Measurements from ENCODE around the gene MORF4L1. TPM values are rescaled to one million over a fixed set of nuclear protein-coding genes. Genes with fewer than 3 reads are reported as not detected.

Gene MORF4L1
- 633 and 930 TPM in 2 replicates for total RNA-seq (ENCODE audit: low replicate concordance)

GRCh38 chr15:78872155-78872971, at the start of gene MORF4L1:
MORF4L1 (plus strand) TSS chr15:78872890; CDS start chr15:78873018, 128 bp downstream.
- H4K20me1 ChIP-seq (ENCODE audit: low read depth), result peaks cover 38% of the 10 kb centered on the region
- Mint-ChIP-seq H3K4me3 (peak within 1 kb of the TSS; percentile 99), H3K4me1 (peaks cover 28% of the 10 kb centered on the region), H3K27me3 (ENCODE audit: insufficient read depth, low read depth) (peaks cover 16% of the 10 kb centered on the region), H3K27ac (peak within 1 kb of the TSS; percentile 100), H3K9me3 (no peaks in the 10 kb centered on the region), H3K36me3 (peaks cover 12% of the 10 kb centered on the region)
- peaks cover 22% of the 10 kb centered on the region for H3F3A ChIP-seq (ENCODE audit: low read depth)
- H2AFZ ChIP-seq (replicated peaks), result peak within 1 kb of the TSS; percentile 91
- H3K4me3 ChIP-seq, result peak within 1 kb of the TSS; percentile 92
- no peaks in the 10 kb centered on the region for H3K36me3 ChIP-seq
- TF ChIP-seq CTCF (IDR thresholded peaks at IDR 0.05) (no peak), EZH2phosphoT487 (IDR thresholded peaks at IDR 0.05) (no peak), EZH2 (IDR thresholded peaks at IDR 0.05) (no peak)
- peak within 1 kb of the TSS; percentile 95 for H3K4me2 ChIP-seq
- no peaks in the 10 kb centered on the region for H3K27me3 ChIP-seq
- H3K79me2 ChIP-seq (ENCODE audit: low read depth), result peaks cover 50% of the 10 kb centered on the region
- H3K9me3 ChIP-seq (ENCODE audit: low read depth), result no peaks in the 10 kb centered on the region
- DNase-seq (ENCODE audit: low spot score), result peak; percentile 98
- peak within 1 kb of the TSS; percentile 100 for H3K9ac ChIP-seq
- H3K4me1 ChIP-seq, result peaks cover 31% of the 10 kb centered on the region
- H3K27ac ChIP-seq, result peak within 1 kb of the TSS; percentile 100

GRCh38 chr15:78828920-78829319, 43.8 kb upstream of the MORF4L1 start:
- no peaks in the 10 kb centered on the region for H3K36me3 ChIP-seq
- Mint-ChIP-seq H3K36me3 (no peaks in the 10 kb centered on the region), H3K9me3 (no peaks in the 10 kb centered on the region), H3K4me3 (no peak overlapping the region), H3K27me3 (ENCODE audit: insufficient read depth, low read depth) (peaks cover 8% of the 10 kb centered on the region), H3K27ac (no peak overlapping the region), H3K4me1 (peaks cover 22% of the 10 kb centered on the region)
- no peak overlapping the region for H3K4me3 ChIP-seq
- peaks cover 4% of the 10 kb centered on the region for H3F3A ChIP-seq (ENCODE audit: low read depth)
- no peak overlapping the region for H2AFZ ChIP-seq (replicated peaks)
- H3K4me1 ChIP-seq, result peaks cover 7% of the 10 kb centered on the region
- H3K4me2 ChIP-seq, result no peak overlapping the region
- TF ChIP-seq EZH2phosphoT487 (IDR thresholded peaks at IDR 0.05) (no peak), CTCF (IDR thresholded peaks at IDR 0.05) (no peak), EZH2 (IDR thresholded peaks at IDR 0.05) (no peak)
- no peak for DNase-seq (ENCODE audit: low spot score)
- no peaks in the 10 kb centered on the region for H4K20me1 ChIP-seq (ENCODE audit: low read depth)
- no peaks in the 10 kb centered on the region for H3K9me3 ChIP-seq (ENCODE audit: low read depth)
- no peak overlapping the region for H3K27ac ChIP-seq
- H3K9ac ChIP-seq, result no peak overlapping the region
- no peaks in the 10 kb centered on the region for H3K27me3 ChIP-seq
- no peaks in the 10 kb centered on the region for H3K79me2 ChIP-seq (ENCODE audit: low read depth)

GRCh38 chr15:78830514-78831228, 42.0 kb upstream of the MORF4L1 start:
- Histone ChIP-seq H2AFZ (replicated peaks) (no peak overlapping the region), H3K79me2 (ENCODE audit: low read depth) (no peaks in the 10 kb centered on the region), H3K4me1 (peaks cover 7% of the 10 kb centered on the region), H3K36me3 (no peaks in the 10 kb centered on the region), H4K20me1 (ENCODE audit: low read depth) (no peaks in the 10 kb centered on the region), H3K27ac (no peak overlapping the region), H3K27me3 (no peaks in the 10 kb centered on the region), H3F3A (ENCODE audit: low read depth) (peaks cover 4% of the 10 kb centered on the region), H3K9me3 (ENCODE audit: low read depth) (no peaks in the 10 kb centered on the region), H3K4me2 (no peak overlapping the region), H3K4me3 (no peak overlapping the region), H3K9ac (no peak overlapping the region)
- H3K36me3 Mint-ChIP-seq, result no peaks in the 10 kb centered on the region
- DNase-seq (ENCODE audit: low spot score), result no peak
- no peak overlapping the region for H3K27ac Mint-ChIP-seq
- TF ChIP-seq EZH2 (IDR thresholded peaks at IDR 0.05) (no peak), EZH2phosphoT487 (IDR thresholded peaks at IDR 0.05) (no peak), CTCF (IDR thresholded peaks at IDR 0.05) (no peak)
- no peak overlapping the region for H3K4me3 Mint-ChIP-seq
- peaks cover 16% of the 10 kb centered on the region for H3K4me1 Mint-ChIP-seq
- H3K27me3 Mint-ChIP-seq (ENCODE audit: insufficient read depth, low read depth), result peaks cover 5% of the 10 kb centered on the region
- no peaks in the 10 kb centered on the region for H3K9me3 Mint-ChIP-seq
